MM.1S (cell line): ENCODE measurements around the gene AVPR1B.

ENCODE experiments used
- DNase-seq: peaks from one replicate; pipeline ENCODE4 v3.0.0-alpha.2; 2015
- H2AFZ ChIP-seq: fragments of 300-600 bp; sonication (generic); 2 replicates; pipeline ENCODE4 v1.6.0; 2016; ENCODE audit warnings: antibody characterized with exemption, low read length
- H3F3A ChIP-seq: fragments of 300-600 bp; sonication (generic); 2 replicates; pipeline ENCODE4 v1.6.1; 2016; ENCODE audit warnings: mild to moderate bottlenecking, antibody characterized with exemption, low read length, moderate library complexity, mixed read lengths; ENCODE audit not compliant: insufficient read depth
- H3K27ac ChIP-seq: fragments of 300-600 bp; sonication (generic); 2 replicates; pipeline ENCODE4 v1.5.1; 2016; ENCODE audit warnings: mild to moderate bottlenecking, low read length
- H3K27me3 ChIP-seq: fragments of 300-600 bp; sonication (generic); replicated peaks from 2 replicates; pipeline ENCODE4 v1.6.0; 2016; ENCODE audit warnings: low read length; ENCODE audit not compliant: insufficient read depth
- H3K36me3 ChIP-seq: fragments of 300-600 bp; sonication (generic); replicated peaks from 2 replicates; pipeline ENCODE4 v1.6.1; 2016; ENCODE audit warnings: mild to moderate bottlenecking, low read length, mixed read lengths; ENCODE audit not compliant: insufficient read depth
- H3K4me1 ChIP-seq: fragments of 300-600 bp; sonication (generic); 2 replicates; pipeline ENCODE4 v1.6.1; 2016; ENCODE audit warnings: low read length, mixed read lengths
- H3K4me2 ChIP-seq: fragments of 300-600 bp; sonication (generic); 2 replicates; pipeline ENCODE4 v1.6.0; 2016; ENCODE audit warnings: low read depth, low read length
- H3K4me3 ChIP-seq: fragments of 300-600 bp; sonication (generic); 2 replicates; pipeline ENCODE4 v1.5.1; 2016; ENCODE audit warnings: low read length, mixed read lengths
- H3K79me2 ChIP-seq: fragments of 300-600 bp; sonication (generic); 2 replicates; pipeline ENCODE4 v1.6.1; 2016; ENCODE audit warnings: mixed run types, low read length, mixed read lengths
- H3K9ac ChIP-seq: fragments of 300-600 bp; sonication (generic); 2 replicates; pipeline ENCODE4 v1.6.1; 2016; ENCODE audit warnings: low read length, mixed read lengths
- H3K9me2 ChIP-seq: fragments of 300-600 bp; sonication (generic); replicated peaks from 2 replicates; pipeline ENCODE4 v1.6.1; 2016; ENCODE audit warnings: mild to moderate bottlenecking, low read length, mixed read lengths; ENCODE audit not compliant: insufficient read depth
- H3K9me3 ChIP-seq: fragments of 300-600 bp; sonication (generic); replicated peaks from 2 replicates; pipeline ENCODE4 v1.6.1; 2016; ENCODE audit warnings: mild to moderate bottlenecking, low read length, mixed read lengths; ENCODE audit not compliant: insufficient read depth
- H4K20me1 ChIP-seq: fragments of 300-600 bp; sonication (generic); 2 replicates; pipeline ENCODE4 v1.6.1; 2016; ENCODE audit warnings: mild to moderate bottlenecking, low read length, moderate library complexity, mixed read lengths; ENCODE audit not compliant: insufficient read depth
- EZH2 ChIP-seq: fragments of 300-600 bp; sonication (generic); optimal IDR thresholded peaks from 2 replicates; pipeline ENCODE3; 2017; ENCODE audit warnings: low read depth, mild to moderate bottlenecking, antibody characterized with exemption, low read length, mixed read lengths
- EZH2phosphoT487 ChIP-seq: fragments of 300-600 bp; sonication (generic); IDR thresholded peaks from 2 replicates; pipeline ENCODE4 v1.6.1; 2018; ENCODE audit warnings: antibody characterized with exemption, low read length
- TF ChIP-seq, protein P1 (sequence below): fragments of 300-600 bp; sonication (generic); IDR thresholded peaks from 2 replicates; pipeline ENCODE4 v1.5.1; 2016; ENCODE audit warnings: antibody characterized with exemption, low read length, mixed read lengths

Gene AVPR1B

DNA sequence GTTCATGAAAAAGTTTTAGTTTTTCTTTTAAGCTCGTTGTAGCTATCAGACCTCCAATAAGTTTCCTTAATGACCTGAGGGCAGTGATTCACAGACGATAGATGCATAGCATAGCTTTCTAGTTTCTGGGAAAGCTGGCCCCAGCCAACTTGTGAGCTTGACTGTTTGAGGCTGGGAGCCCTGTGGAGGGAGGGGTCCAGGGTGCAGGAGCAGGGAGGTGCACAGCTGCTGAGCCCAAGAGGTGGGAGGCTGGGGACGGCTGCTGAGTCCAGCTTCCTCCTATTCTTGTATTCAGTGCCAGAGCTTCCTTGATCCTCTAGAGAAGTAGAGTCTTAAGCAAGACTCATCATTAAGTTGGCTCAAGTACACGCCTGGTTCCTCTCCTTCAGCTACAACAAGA, 11.0 kb upstream of the AVPR1B start:
- Histone ChIP-seq H3K4me2 (no peak overlapping the region), H2AFZ (no peak overlapping the region), H4K20me1 (no peaks in the 10 kb centered on the region), H3K27me3 (no peaks in the 10 kb centered on the region), H3K9me2 (no peaks in the 10 kb centered on the region), H3K4me1 (no peaks in the 10 kb centered on the region), H3K27ac (no peak overlapping the region), H3K79me2 (no peaks in the 10 kb centered on the region), H3K36me3 (no peaks in the 10 kb centered on the region), H3F3A (no peaks in the 10 kb centered on the region), H3K9me3 (no peaks in the 10 kb centered on the region), H3K4me3 (no peak overlapping the region), H3K9ac (no peak overlapping the region)
- TF ChIP-seq EZH2phosphoT487: no peak
- TF ChIP-seq, protein P1, sequence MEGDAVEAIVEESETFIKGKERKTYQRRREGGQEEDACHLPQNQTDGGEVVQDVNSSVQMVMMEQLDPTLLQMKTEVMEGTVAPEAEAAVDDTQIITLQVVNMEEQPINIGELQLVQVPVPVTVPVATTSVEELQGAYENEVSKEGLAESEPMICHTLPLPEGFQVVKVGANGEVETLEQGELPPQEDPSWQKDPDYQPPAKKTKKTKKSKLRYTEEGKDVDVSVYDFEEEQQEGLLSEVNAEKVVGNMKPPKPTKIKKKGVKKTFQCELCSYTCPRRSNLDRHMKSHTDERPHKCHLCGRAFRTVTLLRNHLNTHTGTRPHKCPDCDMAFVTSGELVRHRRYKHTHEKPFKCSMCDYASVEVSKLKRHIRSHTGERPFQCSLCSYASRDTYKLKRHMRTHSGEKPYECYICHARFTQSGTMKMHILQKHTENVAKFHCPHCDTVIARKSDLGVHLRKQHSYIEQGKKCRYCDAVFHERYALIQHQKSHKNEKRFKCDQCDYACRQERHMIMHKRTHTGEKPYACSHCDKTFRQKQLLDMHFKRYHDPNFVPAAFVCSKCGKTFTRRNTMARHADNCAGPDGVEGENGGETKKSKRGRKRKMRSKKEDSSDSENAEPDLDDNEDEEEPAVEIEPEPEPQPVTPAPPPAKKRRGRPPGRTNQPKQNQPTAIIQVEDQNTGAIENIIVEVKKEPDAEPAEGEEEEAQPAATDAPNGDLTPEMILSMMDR: no peak
- DNase-seq: no peak

DNA sequence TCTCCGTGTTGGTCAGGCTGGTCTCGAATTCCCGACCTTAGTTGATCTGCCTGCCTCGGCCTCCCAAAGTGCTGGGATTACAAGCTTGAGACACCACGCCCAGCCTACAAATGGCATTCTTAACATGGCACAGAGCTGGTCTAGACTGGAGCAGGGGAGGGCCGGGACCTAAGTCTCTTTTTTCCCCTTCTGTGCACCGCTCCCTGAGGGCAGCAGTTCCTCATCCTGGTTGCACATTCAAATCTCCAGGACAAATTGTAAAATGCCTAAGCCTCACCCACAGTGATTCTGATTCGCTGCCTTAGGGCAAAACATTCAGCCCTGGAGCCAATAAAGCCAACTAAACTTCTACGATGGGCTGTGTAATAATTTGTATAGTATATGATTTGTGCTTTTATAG, 10.1 kb upstream of the AVPR1B start:
- Histone ChIP-seq H3K4me2 (no peak overlapping the region), H3F3A (no peaks in the 10 kb centered on the region), H2AFZ (no peak overlapping the region)

DNA sequence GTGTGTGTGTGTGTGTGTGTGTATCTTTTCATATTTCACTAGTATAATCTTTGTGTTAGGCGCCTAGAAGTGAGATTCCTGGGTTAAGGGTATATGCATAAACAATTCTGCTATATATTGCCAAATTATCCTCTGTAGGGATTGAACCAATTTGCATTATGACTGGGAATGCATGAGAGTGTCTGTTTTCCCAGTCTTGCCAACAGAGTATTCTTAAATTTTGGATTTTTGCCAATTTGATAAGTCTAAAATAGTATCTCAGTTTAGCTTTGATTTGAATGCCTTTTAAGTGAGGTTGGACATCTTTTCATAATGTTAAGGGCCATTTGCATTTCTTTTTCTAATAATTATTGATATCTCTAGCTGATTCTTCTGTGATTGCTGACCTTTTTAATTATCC, 8.2 kb upstream of the AVPR1B start:
- TF ChIP-seq EZH2: no peak
- Histone ChIP-seq H2AFZ (no peak overlapping the region), H3K79me2 (no peaks in the 10 kb centered on the region), H3K27ac (no peak overlapping the region), H3K4me2 (no peak overlapping the region), H3K36me3 (no peaks in the 10 kb centered on the region), H4K20me1 (no peaks in the 10 kb centered on the region), H3K9ac (no peak overlapping the region), H3K4me1 (no peaks in the 10 kb centered on the region), H3K9me2 (no peaks in the 10 kb centered on the region), H3K4me3 (no peak overlapping the region), H3K9me3 (0 out of 2 replicates have a peak, but pooled peaks cover 6% of the 10 kb centered on the region), H3K27me3 (no peaks in the 10 kb centered on the region), H3F3A (no peaks in the 10 kb centered on the region)
- DNase-seq: no peak

More for the DNA sequence above, 10.1 kb upstream of the AVPR1B start:
- no peaks in the 10 kb centered on the region for H3K36me3 ChIP-seq
- no peaks in the 10 kb centered on the region for H3K79me2 ChIP-seq
- no peak overlapping the region for H3K4me3 ChIP-seq
- no peaks in the 10 kb centered on the region for H4K20me1 ChIP-seq
- TF ChIP-seq, protein P1: no peak
- TF ChIP-seq EZH2: no peak
- TF ChIP-seq EZH2phosphoT487: no peak
- H3K9me3 ChIP-seq: no peaks in the 10 kb centered on the region
- H3K27ac ChIP-seq: no peak overlapping the region
- no peak overlapping the region for H3K9ac ChIP-seq
- DNase-seq: no peak
- no peaks in the 10 kb centered on the region for H3K9me2 ChIP-seq
- H3K27me3 ChIP-seq: no peaks in the 10 kb centered on the region
- no peaks in the 10 kb centered on the region for H3K4me1 ChIP-seq

DNA sequence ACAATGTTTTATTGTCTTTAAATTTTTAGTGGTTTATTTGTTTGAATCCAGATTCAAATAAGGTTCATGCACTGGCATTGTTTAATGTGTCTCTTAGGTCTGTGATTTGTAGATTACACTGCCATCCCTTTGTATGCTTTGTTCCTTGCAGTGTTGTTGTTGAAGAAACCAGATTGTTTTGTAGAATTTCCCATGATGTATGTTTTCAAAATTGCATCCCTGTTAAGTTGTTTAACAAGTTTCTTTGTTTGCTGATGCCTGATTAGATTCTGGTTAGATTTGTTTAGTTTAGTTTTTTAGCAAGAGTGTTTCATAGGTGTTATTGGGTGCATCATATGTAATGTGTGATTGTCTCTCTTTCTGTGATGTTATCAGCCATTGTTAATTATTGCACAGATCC, 5.5 kb upstream of the AVPR1B start:
- no peaks in the 10 kb centered on the region for H3F3A ChIP-seq
- TF ChIP-seq, protein P1: no peak
- no peak for TF ChIP-seq EZH2phosphoT487
- TF ChIP-seq EZH2: no peak
- H3K79me2 ChIP-seq: no peaks in the 10 kb centered on the region
- H3K27ac ChIP-seq: no peak overlapping the region
- H3K4me3 ChIP-seq: no peak overlapping the region
- H2AFZ ChIP-seq: no peak overlapping the region
- no peaks in the 10 kb centered on the region for H4K20me1 ChIP-seq
- peaks cover 2% of the 10 kb centered on the region; the same call in 1 of the 2 replicates for H3K4me1 ChIP-seq
- no peak for DNase-seq
- 0 out of 2 replicates have a peak, but pooled peaks cover 6% of the 10 kb centered on the region for H3K9me3 ChIP-seq
- no peaks in the 10 kb centered on the region for H3K36me3 ChIP-seq
- no peaks in the 10 kb centered on the region for H3K27me3 ChIP-seq
- H3K9me2 ChIP-seq: no peaks in the 10 kb centered on the region
- H3K9ac ChIP-seq: no peak overlapping the region
- no peak overlapping the region for H3K4me2 ChIP-seq
